Transverse colon (tissue), 4 donors: Measurements from ENCODE around the gene PPM1K. TPM values are rescaled to one million over a fixed set of nuclear protein-coding genes. Genes with fewer than 3 reads are reported as not detected.
A peak's percentile ranks its signal among the peaks of the same experiment; 100 is the strongest.

ENCODE experiments used
- DNase-seq: peaks from one replicate; pipeline ENCODE4 v3.0.0-alpha.2; 2019
- H3K27ac ChIP-seq, 4 donors: fragments of 200-600 bp; sonication (generic); 2 replicates each; pipeline ENCODE4 v1.5.1; 2016 to 2018; ENCODE audit warnings: inconsistent platforms in 4 of 4
- H3K27me3 ChIP-seq: fragments of 200-600 bp; sonication (generic); 2 replicates; pipeline ENCODE4 v1.5.1; 2017; ENCODE audit warnings: inconsistent platforms
- H3K36me3 ChIP-seq, 4 donors: fragments of 200-600 bp; sonication (generic); 2 replicates each; pipeline ENCODE4 v1.5.1; 2017 to 2019; ENCODE audit warnings: inconsistent platforms in 4 of 4
- H3K4me1 ChIP-seq, 4 donors: fragments of 200-600 bp; sonication (generic); 2 replicates each; pipeline ENCODE4 v1.5.1; 2017 to 2020; ENCODE audit warnings: inconsistent platforms in 4 of 4
- H3K4me3 ChIP-seq, 4 donors: fragments of 200-600 bp; sonication (generic); 1 replicate in 1 of 4; 2 replicates in 3 of 4; pipeline versions ENCODE4 v1.5.1 to v1.6.1; 2017 to 2019; ENCODE audit warnings: inconsistent platforms in 4 of 4
- H3K9me3 ChIP-seq, 2 donors: fragments of 200-600 bp; sonication (generic); 2 replicates each; pipeline ENCODE4 v1.5.1; 2017 to 2019; ENCODE audit warnings: inconsistent platforms in 2 of 2
- CTCF ChIP-seq, 5 experiments: fragments of 200-600 bp in 3 of 5; fragments of 450-650 bp in 2 of 5; sonication (generic) in 3 of 5; IDR thresholded peaks; 1 replicate in 2 of 5; 2 replicates in 3 of 5; pipeline ENCODE4 v1.5.1; 2016 to 2017; ENCODE audit warnings: antibody characterized with exemption in 5 of 5, inconsistent platforms in 3 of 5, mild to moderate bottlenecking in 2 of 5, moderate library complexity in 1 of 5
- EP300 ChIP-seq: sonication (generic); formaldehyde crosslinking; IDR thresholded peaks from one replicate; pipeline ENCODE4 v1.6.1; 2017; ENCODE audit warnings: antibody characterized with exemption, low read depth
- POLR2A ChIP-seq: fragments of 450-650 bp; IDR thresholded peaks from one replicate; pipeline ENCODE4 v1.6.1; 2016; ENCODE audit warnings: antibody characterized with exemption, mild to moderate bottlenecking, moderate library complexity
- POLR2AphosphoS5 ChIP-seq, 3 donors: sonication (generic); formaldehyde crosslinking; IDR thresholded peaks; one replicate each; pipeline ENCODE4 v1.6.1; 2016; ENCODE audit warnings: antibody characterized with exemption in 3 of 3
- WGBS, 2 donors: methylation state at CpG; one replicate each; pipeline ENCODE4 v1.1.5; 2018; ENCODE audit warnings: low coverage in 1 of 2; 5-methylcytosine and 5-hydroxymethylcytosine counted together
- in situ Hi-C, 4 donors: fragments of 200-750 bp; cut with MboI; loops; one replicate each; pipeline versions ENCODE4 v1.15.0 to v1.15.1; 2017; ENCODE audit warnings: low sequenced_read_pairs in 3 of 4, low pct_ligation_motif_present in 1 of 4, low pct_unique_long_range_greater_than_20kb in 1 of 4
- intact Hi-C: fragments of 100-400 bp; cut with DNase I; formaldehyde crosslinking; loops from one replicate; pipeline ENCODE4 v1.15.1; 2023; ENCODE audit warnings: low total_unique reads
- total RNA-seq, 4 donors: library from RNA; depleted of rRNA; stranded (reverse); fragments of >200 nt; gene quantifications; one replicate each; pipeline ENCODE4 v1.1.0, GENCODE V29; 2016

PPM1K gene
- total RNA-seq, result 10 to 100 TPM in 1 of 4 donors, 1 to 10 TPM in 3; 7.6 to 14.8 (median 9.0) TPM

GRCh38 chr4:88284439-88285234 is at the start of gene PPM1K:
TSS of gene PPM1K (minus strand) at chr4:88284561. CDS start at chr4:88278583, 5,978 bp downstream.
- no peaks in the 10 kb centered on the region for H3K9me3 ChIP-seq
- peak within 1 kb of the TSS; percentile 97 to 100 (median 98) for H3K27ac ChIP-seq
- no peak for TF ChIP-seq EP300
- TF ChIP-seq CTCF (IDR thresholded peaks at IDR 0.05), result peak in 2 of 5 experiments; percentile 10 to 36
- peak; percentile 85 for TF ChIP-seq POLR2A
- TF ChIP-seq POLR2AphosphoS5 (IDR thresholded peaks at IDR 0.05), result peak; percentile 80 to 94 (median 82)
- intact Hi-C loops (no loop called here), in situ Hi-C loops (no loop called here)
- H3K4me3 ChIP-seq, result peak within 1 kb of the TSS; percentile 62 to 82 (median 72)
- DNase-seq, result peak; percentile 99
- WGBS, 2 donors, result 0% methylated on average over 4 to 39 of the region's 55 CpGs
- H3K27me3 ChIP-seq, result no peaks in the 10 kb centered on the region
- peaks cover 5 to 23% (median 17%) of the 10 kb centered on the region in 4 donors for H3K4me1 ChIP-seq
- H3K36me3 ChIP-seq, result no peaks in the 10 kb centered on the region

GRCh38 chr4:88333741-88334405 is 49.5 kb upstream of the PPM1K start:
- TF ChIP-seq EP300, result no peak
- no peak for TF ChIP-seq POLR2AphosphoS5 (IDR thresholded peaks at IDR 0.05)
- TF ChIP-seq POLR2A, result no peak
- TF ChIP-seq CTCF (IDR thresholded peaks at IDR 0.05), result no peak
- no peaks in the 10 kb centered on the region for H3K4me1 ChIP-seq
- H3K36me3 ChIP-seq, result no peaks in the 10 kb centered on the region
- WGBS, 2 donors, result 92% methylated on average over 1 of the region's 1 CpG; no CpG with 5 or more reads in 1 of the 2 donors
- no peaks in the 10 kb centered on the region for H3K9me3 ChIP-seq
- H3K4me3 ChIP-seq, result no peak overlapping the region
- DNase-seq, result no peak
- intact Hi-C loops, result no loop called here
- H3K27me3 ChIP-seq, result no peaks in the 10 kb centered on the region
- no peak overlapping the region for H3K27ac ChIP-seq
- in situ Hi-C loops, result no loop called here

- intact Hi-C loops (no loop called here), in situ Hi-C loops (no loop called here)
- no peaks in the 10 kb centered on the region for H3K36me3 ChIP-seq
- H3K27ac ChIP-seq, result no peak overlapping the region
- no peak for DNase-seq
- H3K27me3 ChIP-seq, result no peaks in the 10 kb centered on the region
- no peaks in the 10 kb centered on the region for H3K4me1 ChIP-seq
- no peak for TF ChIP-seq POLR2AphosphoS5 (IDR thresholded peaks at IDR 0.05)
- 75 to 82% methylated on average over 1 of the region's 1 CpG for whole genome bisulfite sequencing, 2 donors
- H3K9me3 ChIP-seq, result no peaks in the 10 kb centered on the region
- H3K4me3 ChIP-seq, result no peak overlapping the region
These were observed 43.3 kb upstream of the PPM1K start for GRCh38 chr4:88327665-88328064.

- TF ChIP-seq CTCF (IDR thresholded peaks at IDR 0.05), result no peak
- no peak for TF ChIP-seq POLR2A
- TF ChIP-seq EP300, result no peak
- no peak for TF ChIP-seq POLR2AphosphoS5 (IDR thresholded peaks at IDR 0.05)
- 34 to 53% methylated on average over 3 to 5 of the region's 5 CpGs for WGBS, 2 donors
- peaks cover 0 to 9% (median 0%) of the 10 kb centered on the region in 4 donors for H3K4me1 ChIP-seq
- H3K27me3 ChIP-seq, result no peaks in the 10 kb centered on the region
- H3K27ac ChIP-seq, result peak overlapping the region in 3 of 4 donors; percentile 4 to 59 (median 33)
- H3K4me3 ChIP-seq, result no peak overlapping the region
- peak; percentile 38 for DNase-seq
- H3K36me3 ChIP-seq, result no peaks in the 10 kb centered on the region
- intact Hi-C loops (no loop called here), in situ Hi-C loops (no loop called here)
- no peaks in the 10 kb centered on the region for H3K9me3 ChIP-seq
These were observed 36.5 kb upstream of the PPM1K start for GRCh38 chr4:88320780-88321373.
